PC-3 (cell line): Measurements from ENCODE around the gene RBP4.

Experiments
- EZH2 ChIP-seq: fragments of 300-600 bp; sonication (generic); IDR thresholded peaks from one replicate; pipeline ENCODE4 v1.6.1; 2017; ENCODE audit warnings: antibody characterized with exemption, mild to moderate bottlenecking, low read length; ENCODE audit not compliant: unreplicated experiment
- TF ChIP-seq, protein P1 (sequence below): fragments of 300-600 bp; sonication (generic); conservative IDR thresholded peaks from 2 replicates; pipeline ENCODE4 v1.5.1; 2017; ENCODE audit warnings: antibody characterized with exemption, low read depth, mild to moderate bottlenecking, low read length

DNA sequence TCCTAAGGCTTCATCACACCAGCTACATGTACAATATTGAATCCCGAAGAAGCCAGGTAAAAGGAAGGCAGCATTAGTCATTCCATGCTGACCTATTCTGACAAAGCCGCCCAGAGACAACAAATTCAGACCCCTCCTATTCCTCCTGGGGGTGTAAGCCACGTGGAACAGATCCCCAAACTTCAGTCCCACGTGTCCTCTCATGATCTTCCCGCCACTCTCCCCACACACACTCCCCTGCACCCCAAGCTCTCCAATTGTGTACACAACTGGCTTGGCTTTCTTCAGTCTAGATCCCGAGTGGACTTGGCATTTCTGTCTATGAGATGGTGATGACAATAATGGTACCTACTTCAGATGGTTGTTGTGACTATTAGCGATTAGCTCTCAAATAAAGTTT is 19.9 kb upstream of the RBP4 start:
- TF ChIP-seq, protein P1, sequence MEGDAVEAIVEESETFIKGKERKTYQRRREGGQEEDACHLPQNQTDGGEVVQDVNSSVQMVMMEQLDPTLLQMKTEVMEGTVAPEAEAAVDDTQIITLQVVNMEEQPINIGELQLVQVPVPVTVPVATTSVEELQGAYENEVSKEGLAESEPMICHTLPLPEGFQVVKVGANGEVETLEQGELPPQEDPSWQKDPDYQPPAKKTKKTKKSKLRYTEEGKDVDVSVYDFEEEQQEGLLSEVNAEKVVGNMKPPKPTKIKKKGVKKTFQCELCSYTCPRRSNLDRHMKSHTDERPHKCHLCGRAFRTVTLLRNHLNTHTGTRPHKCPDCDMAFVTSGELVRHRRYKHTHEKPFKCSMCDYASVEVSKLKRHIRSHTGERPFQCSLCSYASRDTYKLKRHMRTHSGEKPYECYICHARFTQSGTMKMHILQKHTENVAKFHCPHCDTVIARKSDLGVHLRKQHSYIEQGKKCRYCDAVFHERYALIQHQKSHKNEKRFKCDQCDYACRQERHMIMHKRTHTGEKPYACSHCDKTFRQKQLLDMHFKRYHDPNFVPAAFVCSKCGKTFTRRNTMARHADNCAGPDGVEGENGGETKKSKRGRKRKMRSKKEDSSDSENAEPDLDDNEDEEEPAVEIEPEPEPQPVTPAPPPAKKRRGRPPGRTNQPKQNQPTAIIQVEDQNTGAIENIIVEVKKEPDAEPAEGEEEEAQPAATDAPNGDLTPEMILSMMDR = no peak
- TF ChIP-seq EZH2 = no peak
